Activated naive CD4-positive, alpha-beta T cell treated with Interleukin-2 at 50 U/mL for 16 hours (primary cell): ENCODE results near the gene P4HA3.

Source experiments
- DNase-seq: peaks from one replicate; pipeline ENCODE4 v3.0.0-alpha.2; 2020

Gene P4HA3

DNA sequence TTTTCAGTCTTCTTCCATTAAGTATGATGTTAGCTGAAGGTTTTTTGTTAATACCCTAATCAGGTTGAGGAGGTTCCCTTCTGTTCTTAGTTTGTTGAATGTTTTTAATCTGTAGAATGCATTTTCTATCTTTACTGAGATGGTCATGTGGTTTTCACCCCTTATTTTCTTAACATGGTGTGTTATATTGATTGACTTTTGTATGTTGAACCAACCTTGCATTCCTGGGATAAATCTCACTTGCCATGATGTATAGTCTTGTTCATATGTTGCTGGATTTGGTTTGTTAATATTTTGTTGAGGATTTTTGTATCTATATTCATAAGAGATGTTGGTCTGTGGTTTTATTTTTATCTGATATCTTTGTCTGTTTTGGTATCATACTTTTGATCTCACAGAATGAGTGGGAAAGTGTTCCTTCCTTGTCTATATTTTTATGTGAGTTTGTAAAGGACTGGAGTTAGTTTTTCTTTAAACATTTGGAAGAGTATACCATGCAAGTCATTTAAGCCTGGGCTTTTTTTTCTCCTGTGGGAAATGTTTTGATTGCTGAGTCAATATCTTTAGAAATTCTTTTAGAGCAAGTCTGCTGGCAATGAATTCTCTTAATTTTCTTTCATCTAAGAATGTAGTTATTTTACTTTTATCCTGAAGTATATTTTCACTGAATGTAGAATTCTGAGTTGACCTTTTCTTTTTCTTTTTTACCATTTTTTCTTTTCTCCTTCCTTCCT lies 5.5 kb upstream of the P4HA3 start:
- DNase-seq, result no peak

DNA sequence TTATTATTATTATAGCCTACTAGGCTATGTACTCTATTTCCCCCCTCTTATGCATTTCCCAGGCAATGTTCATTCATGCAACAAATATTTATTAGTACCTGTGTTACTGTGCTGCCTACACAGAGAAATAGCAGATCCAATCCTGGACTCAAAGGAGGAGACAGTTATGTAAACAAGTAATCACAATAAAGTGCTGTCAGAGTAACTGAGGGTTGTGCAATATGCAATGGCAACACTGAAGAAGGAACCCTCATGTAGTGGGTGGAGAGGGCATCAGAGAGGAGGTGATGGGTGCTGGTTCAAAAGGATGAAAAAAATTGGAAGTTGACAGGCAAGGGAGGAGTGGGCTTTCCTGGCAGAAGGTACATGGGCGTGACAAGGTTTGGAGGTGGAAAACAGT lies 886 bp upstream of the P4HA3 start:
- DNase-seq, result no peak

DNA sequence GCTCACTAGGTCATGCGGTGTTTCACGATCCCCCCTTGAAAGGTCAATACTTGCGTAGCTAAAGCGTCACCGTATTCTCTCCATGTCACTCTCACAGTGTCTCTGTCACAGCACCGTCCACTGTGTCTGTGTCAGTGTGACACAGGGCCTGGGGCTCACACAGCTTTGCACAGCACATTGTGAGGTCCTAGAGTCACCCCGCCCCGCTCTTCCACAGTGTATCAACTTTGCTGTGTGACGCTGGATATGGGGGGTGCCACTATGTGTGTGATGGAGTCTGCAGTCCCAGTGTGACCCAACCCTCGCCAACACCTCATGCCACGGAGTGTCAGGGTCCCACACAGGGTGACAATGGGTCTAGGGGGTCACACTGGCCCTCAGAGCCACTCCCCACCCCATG lies 583 bp downstream of the P4HA3 start:
- no peak for DNase-seq

DNA sequence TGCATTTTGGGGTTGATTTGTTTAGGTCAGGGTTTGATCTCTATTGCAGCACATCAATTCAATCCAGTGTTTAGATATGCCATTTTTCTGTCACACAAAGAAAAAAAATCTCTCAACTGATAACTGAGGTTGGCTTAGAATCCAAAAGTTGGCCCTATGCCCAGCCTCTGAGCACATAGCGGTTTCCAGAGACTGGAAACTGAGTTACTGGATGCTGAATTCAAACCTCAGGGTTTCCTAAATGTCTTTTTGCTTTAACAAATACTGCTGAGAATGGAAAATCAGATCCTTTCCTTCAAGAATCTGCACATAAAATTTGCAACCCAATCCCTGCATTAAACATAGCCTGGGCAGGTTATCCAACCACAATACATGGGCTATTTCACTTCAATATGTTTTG lies 4.0 kb downstream of the P4HA3 start:
- no peak for DNase-seq

DNA sequence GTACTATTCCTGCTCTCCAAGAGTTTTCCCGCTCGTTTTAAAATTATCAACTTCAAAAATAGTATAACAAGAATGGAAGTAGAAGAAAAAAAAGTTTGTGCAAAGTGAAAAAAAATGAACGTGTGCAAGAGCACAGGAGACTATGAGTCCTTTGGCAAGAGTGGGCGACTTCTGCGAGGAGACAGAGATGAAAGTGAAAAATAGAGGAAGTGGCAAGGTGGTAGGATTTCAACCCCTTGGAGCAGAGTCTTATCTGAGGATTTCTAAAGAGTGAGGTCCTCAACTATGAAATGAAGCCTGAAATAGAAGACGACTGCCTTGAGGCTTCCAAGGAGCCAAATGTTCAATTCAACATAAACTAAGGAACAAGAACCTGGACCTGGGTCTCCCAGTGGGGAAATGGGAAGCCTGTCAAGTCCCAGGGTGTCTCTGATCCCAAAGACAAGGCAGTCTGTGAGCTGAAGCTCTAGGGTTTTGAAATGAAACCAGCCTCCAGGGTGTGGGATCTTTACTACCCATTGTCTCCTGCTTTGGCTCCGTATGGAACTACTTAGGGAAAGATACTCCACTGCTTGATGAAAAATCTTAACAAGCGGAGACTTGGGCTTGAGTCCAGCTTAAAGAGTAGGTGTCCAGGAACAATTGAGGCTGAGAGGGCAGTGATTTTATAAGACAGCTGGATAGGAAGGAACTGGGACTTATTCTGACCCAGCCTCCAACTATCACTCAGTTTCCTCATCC lies 4.8 kb downstream of the P4HA3 start:
- no peak for DNase-seq

DNA sequence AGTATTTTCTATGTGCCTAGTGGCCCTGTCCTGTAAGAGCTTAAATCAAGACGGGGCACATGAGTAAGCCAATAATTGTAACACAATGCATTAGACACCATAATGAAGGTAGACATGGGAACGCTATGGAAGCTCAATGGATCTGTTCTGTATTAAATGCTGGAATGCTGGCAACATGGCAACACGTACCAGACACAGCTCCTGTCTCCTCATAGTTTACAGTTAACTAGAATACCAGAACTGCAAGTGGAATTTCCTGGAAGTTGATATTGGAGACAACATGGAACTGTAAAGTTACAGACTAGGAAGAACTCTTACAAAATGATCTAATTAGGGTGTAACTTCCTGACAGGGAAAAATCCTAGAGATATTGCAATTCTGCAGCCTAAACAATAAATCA lies 12.4 kb downstream of the P4HA3 start:
- no peak for DNase-seq

DNA sequence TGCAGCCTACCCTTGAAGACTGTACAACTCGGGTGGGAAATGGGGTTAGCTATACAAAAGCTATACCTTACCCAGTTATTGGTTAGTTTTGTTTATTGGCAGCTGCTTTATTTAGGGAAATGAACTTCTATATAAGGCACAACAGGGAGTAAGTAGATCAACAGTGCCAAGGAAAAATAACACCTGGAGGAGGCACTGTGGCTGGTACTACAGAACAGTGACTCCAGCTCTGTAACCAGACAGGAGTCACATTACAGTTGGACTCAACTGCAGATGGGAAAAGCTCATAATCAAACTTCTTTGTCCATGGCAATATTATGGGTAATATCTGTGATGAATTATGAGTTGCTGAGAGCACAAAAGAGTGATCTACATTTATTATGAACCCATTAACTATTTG lies 14.0 kb downstream of the P4HA3 start:
- no peak for DNase-seq

DNA sequence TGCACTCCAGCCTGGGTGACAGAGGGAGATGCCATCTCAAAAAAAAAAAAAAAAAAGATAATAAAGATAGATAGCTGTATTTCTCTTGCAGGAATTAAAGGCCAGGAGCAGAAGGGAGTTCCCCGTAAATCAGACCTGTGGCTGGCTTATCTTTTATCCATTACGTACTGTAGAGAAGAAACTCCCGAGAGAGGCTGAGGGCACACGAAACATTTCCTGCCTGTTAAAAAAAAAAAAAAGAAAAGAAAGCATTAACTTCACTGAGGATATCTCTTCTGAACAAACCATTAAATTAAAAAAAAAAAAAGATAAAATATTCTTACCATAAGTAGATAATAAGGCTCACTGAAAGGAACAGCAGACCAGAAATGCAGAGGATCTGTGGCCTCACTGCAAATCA lies 22.5 kb downstream of the P4HA3 start:
- no peak for DNase-seq

DNA sequence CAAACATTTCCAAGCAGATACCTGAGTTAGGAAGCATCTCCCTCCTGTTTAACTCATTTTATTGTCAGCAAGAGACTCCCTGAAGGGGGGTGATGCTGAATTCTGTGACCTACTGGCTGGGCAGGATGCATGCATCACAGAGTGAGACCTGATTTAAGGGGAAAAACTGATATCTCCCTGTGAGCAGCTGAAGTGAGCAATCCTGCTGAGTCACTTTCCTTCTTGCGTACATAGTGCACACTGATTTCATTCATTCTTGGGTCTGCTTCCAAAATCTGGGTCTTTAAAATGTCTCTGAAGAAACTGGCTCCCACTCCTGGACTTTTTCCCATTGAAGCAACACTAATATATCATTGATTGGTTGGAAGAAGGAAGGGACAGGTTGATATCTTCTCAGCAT lies 23.3 kb downstream of the P4HA3 start:
- no peak for DNase-seq

DNA sequence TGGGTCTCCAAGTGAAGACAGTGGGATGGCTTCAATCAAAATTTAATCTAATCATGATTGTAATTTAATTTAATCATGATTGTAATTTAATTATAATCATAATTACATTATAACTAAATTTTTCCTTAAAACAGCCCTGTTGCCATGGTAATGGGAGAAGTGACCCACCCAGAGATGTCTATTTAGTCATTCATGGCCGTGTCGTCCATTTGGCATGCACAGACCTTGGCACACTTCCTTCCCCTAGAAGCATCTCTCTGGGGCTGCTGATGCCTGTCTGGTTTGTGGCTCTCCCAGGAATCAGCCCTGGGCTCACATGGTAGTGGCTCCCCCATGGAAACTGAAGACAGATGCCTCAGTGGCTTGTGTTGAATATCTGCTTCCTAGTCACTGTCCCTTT lies 27.0 kb downstream of the P4HA3 start:
- no peak for DNase-seq

DNA sequence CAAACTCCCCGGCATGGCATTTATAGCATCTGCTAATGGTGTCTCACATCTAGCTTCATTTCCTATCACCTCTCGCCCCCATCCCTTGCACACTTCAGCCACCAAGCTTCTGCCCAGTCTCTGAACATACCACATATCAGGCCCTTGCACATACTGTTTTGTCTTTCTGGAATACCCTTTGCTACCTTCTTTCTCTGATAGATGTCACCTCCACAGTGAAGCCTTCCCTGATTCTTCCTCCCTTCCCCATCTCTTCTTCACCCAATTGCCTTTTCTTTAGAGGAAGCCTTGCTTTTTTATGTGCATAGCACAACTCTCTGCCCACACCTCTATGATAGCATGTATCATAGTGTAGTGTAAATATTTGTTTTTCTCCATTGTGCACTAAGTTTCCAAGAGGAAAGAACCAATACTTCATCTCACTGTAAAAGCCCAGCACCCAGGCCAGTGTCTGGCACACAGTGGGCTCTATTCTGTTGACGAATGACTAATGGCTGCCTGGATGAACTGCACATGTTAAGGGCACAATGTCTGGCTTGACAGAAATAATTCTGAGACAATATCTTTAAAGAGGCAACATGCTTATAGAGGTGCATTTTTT lies 27.8 kb downstream of the P4HA3 start:
- no peak for DNase-seq

DNA sequence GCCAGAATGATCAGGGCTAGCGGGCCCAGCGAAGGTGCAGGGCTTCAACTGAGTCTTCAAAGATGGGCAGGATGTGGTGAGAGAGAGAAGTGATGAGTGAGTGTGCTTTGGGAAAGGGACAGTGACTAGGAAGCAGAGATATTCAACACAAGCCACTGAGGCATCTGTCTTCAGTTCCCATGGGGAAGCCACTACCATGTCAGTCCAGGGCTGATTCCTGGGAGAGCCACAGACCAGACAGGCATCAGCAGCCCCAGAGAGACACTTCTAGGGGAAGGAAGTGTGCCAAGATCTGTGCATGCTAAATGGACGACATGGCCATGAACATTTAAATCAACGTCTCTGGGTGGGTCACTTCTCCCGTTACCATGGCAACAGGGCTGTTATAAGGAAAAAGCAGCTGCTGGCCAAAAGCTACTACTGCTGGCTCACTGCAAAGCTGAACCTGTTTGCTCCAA lies 28.5 kb downstream of the P4HA3 start:
- DNase-seq, result no peak

DNA sequence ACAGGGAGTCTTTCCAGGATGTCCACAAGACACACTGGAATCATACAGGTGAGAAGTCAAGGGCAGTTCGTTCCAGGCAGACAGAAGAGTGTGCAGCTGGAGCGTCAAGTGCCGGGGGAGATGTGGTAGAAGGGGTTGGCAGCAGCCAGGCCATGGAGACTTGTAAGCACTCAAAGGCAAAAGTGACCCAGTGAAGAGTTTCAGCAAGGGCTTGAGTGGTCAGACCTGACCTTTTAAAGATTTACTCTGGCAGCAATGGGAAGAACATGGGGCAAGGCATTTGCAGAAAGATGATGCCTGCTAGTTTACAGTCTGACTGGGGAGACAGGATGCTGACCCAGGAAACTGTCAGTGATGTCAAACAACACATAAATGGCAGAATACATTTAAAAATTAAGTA lies 29.0 kb downstream of the P4HA3 start:
- no peak for DNase-seq

DNA sequence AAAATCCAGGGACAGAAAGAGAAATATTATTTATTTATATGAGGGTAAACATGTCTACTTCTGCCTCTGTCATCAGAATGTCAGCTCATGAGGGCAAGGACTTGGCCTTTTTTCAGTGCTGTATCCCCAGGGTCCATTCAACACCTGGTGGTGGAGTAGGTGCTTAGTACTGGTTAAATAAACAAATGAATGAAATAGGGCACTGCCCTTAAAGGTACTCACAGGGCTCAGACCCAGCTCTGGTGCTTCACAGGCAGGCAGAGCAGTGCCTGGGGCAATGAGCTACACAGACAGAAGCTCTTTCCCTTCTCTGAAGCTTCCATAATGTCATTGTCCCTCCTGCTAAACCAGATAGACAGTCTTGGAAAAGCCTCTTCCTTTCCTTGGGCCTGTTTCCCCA lies 30.9 kb downstream of the P4HA3 start:
- no peak for DNase-seq

DNA sequence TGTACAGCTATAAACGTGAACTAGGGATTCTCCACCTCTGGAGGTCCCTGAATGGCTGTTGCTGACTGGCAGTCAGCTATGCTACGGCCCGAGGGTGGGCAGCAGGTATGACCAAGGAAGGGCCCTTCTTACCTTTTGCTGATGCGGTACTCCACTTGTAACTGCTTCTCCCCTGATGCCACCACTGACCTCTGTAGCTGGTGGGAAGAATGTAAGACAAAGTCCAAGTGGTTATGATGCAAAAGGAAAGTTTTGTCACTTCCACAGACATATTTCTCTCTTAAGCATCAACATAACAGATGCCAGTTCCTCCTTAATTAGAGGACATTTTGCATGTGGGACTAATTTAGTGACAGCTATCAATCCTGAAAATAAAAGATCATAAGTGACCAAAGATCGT lies 32.2 kb downstream of the P4HA3 start:
- DNase-seq, result no peak

DNA sequence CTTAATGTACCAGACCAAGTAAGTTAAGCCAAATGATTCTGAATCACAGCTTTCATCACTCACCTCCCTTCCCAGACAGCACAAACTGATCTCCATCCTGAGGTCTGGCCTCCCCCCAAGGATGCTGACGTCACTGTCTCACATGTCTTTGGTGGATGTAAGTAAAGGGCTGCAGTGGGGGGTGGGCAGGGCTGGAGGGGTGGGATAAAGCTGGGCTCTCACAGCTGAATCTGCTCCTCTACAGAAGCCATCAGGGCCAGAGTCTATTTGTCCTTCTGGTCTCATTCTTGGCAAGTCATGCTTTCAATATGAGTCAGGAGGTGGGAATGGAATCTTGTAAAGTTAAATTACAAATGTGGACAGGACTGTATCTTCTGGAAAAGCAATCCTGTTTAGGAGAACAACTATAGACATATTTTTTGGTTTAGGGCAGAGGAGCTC lies 32.7 kb downstream of the P4HA3 start:
- DNase-seq, result no peak

DNA sequence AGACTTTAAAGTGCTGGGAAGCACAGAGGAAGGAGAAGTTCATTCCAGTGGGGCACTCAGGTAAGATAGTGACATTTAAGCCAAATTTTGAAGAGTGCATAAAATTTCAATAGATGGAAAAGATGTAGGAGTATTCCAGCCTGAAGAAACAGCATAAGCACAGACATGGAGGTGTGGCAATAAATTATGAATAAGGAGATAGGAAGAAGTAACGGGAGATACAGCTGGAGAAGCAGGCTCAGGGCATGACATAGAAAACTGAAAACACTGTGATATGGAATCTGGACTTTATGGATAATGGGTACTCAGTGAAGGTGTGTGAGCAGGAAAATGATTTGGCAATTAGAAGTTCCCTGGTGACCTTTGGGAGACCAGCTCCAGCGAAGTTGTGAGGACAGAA lies 33.3 kb downstream of the P4HA3 start:
- DNase-seq, result no peak

DNA sequence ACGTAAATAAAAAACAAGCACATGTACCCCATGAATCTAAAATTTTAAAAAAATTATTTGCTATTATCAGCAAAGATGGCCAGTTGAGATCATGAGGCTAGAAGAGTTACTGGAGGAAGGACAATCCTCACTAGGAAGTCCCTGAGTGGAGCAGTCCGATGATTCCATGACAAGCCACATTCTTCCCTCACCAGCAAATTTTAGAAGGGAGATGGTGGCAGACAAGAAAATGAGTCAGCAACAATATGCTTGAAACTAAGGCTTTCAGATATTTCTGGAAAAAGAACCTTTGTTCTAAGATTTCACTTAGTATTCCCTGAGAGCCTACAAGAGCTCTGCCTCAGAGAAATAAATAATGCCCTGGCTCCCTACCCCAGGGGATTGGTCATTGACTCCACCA lies 34.9 kb downstream of the P4HA3 start:
- DNase-seq, result no peak

DNA sequence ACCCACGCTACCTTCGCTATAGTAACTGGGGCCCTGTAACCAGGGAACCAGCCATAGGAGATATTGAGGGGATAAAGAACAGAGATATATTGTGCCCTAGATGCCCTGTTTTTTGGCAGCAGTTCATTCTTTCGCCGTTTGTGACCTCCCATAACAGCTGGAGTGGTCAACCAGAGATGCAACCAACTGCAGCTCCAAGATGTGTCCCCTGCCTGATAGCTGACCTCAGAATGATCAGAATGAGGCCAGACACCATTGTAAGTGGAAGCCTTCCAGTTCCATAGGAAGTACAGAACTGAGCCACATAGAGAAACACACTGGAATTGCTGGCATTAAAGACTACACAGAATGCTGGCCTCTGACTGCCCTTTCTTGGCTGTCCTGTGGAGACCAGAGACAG lies 39.2 kb downstream of the P4HA3 start:
- DNase-seq, result no peak

DNA sequence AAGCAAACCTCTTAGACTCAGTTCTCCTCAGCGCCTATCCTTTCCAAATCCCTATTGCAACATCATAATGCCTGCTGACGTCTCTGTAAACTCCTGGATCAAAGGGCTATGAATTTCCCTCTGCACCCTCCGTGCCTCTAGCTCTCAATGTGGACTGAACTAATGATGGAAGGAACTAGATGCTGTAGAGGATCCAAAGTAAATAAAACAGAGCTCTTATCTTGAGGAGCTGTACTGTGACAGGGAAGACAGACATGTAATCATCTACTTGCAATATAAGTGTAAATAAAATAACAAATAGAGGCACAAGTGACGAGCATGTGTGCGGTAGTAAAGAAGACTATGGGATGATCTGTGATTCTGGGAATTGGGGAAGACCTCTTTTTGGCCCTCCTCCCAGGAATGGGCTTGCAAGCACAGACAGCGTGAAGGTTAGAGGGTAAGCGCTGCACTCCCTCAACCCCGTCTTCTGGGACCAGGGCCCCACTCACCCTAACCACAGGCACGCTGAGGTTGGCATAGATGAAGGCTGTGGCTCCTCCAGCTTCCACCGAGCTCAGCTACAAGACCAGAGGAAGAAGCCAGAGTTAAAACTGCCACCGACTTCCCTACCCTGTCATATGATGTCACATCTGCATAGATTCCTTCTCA lies 42.2 kb downstream of the P4HA3 start:
- DNase-seq, result no peak

DNA sequence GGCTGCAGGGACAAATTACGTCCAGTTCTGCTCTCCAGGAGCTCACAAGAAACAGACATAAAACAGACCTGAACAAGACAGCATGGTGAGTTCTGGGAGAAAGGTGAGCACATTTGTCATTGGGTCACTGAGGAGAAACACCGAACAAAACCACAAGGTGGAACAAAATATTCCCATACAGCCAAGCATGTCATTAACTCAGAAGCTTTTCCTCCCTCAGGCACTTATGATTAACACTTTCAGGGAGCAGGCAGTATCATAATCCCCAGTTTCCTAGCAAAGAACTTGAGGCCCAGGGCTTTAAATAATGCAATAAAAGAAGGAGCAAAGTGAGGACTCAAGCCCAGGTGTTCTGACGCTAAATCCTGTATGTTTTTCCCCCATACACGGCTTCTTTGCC lies 43.0 kb downstream of the P4HA3 start:
- DNase-seq, result no peak

DNA sequence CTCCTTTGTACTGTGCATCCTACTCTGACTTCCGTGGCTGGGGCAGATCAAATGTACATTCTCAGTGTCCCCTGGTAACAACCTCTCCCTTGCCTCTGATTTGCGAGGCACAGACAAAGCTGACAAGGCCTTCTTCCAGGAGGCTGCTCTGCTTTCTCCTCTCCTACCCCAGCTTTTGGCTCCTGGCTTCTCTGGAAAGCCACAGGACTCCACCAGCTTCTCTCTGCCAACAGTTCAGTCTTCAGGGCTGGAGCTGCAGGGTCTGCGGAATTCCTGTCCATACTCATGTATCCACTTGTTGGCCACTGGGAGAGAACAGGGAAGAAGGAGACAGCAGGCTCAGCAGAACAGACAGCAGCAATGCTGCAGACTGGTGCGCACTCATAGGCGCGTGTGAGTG lies 44.4 kb downstream of the P4HA3 start:
- no peak for DNase-seq

DNA sequence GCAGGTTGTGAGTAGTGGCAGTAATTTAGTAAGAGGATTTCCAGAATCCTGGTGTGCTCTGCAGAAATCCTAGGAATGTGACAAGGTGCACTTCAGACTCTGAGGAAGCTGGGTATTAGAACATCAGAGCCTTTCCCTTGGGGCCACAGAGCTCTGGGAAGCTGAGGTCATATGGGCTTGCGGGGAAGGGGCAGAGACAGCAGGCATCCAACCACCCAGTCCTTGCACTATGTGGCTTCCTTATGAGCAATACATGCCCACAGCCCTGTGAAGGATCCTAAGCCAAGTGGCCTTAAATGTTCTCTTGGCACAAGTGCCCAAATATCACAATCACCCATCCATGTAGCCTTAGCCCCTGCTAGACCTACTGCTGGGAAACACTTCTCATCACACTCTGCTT lies 46.2 kb downstream of the P4HA3 start:
- DNase-seq, result no peak

DNA sequence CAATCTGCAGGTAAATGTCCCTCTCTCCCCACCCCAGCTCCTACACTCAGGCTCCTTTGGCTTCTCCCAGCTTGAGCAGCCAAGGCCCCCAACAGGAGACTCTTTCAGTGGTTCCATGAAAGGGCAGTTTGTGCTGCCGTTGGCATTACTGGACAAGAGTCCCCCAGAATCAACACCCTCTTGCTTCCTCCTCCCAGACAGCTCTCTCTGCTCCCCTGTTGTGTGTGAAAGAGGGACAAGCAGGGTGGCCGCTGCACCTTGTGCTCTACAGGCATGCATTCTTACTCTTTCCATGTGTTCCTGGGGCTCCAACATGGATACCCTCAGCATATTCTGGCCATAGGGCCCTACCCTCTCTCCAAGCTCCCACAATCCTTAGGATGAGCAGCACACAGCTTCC lies 48.7 kb downstream of the P4HA3 start:
- DNase-seq, result no peak
